ENCODE data around the gene CYP4A22.

DNA sequence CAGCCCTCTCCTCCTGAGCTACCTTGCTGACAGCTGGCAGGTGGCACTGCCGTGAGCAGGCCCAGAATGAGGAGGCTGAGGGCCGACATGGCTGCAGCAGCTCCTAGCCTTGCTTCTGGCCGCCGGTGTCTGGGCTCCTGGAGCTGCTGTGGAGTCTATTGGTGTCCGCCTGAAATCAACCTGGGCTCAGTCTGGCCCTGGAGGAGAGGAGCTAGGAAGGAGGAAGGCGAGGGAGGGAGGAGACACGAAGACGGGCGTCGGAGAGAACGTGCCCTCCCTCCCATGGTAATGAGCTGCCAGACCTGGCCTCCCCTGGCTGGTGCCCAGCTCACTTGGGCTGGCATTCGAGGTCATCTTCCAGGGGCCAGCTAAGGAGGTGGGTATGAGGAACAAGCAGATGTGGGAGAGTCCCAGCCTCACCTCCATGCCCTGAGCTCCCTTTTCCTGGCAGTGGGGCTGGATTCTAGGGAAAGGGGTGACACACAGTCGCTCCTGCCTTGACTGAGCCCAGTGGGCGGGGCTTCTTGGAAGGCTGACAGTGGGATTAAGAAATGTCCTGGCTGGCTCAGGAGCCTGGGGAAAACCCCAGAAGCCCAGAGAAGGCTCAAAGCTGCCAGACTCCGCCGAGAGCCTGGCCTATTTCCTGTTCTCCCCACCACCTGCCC is 52.7 kb downstream of the CYP4A22 start, which contains the start of gene PDZK1IP1:
- TF ChIP-seq, protein P1, sequence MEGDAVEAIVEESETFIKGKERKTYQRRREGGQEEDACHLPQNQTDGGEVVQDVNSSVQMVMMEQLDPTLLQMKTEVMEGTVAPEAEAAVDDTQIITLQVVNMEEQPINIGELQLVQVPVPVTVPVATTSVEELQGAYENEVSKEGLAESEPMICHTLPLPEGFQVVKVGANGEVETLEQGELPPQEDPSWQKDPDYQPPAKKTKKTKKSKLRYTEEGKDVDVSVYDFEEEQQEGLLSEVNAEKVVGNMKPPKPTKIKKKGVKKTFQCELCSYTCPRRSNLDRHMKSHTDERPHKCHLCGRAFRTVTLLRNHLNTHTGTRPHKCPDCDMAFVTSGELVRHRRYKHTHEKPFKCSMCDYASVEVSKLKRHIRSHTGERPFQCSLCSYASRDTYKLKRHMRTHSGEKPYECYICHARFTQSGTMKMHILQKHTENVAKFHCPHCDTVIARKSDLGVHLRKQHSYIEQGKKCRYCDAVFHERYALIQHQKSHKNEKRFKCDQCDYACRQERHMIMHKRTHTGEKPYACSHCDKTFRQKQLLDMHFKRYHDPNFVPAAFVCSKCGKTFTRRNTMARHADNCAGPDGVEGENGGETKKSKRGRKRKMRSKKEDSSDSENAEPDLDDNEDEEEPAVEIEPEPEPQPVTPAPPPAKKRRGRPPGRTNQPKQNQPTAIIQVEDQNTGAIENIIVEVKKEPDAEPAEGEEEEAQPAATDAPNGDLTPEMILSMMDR (IDR thresholded peaks at IDR 0.05): no peak
- TF ChIP-seq ZFX (IDR thresholded peaks at IDR 0.05; ENCODE audit: borderline replicate concordance): no peak

All from 22Rv1 (cell line).